ENCODE measurements around the gene PLA2G4B. TPM values are rescaled to one million over a fixed set of nuclear protein-coding genes. Genes with fewer than 3 reads are reported as not detected.

Gene PLA2G4B
- total RNA-seq, 1 donor from 2014 or later = 8.2 TPM

GRCh38 chr15:41866872-41867579, 28.4 kb downstream of the PLA2G4B start:
- Mint-ChIP-seq H3K36me3 (ENCODE audit: low read depth) (no peaks in the 10 kb centered on the region), H3K4me3 (no peak overlapping the region), H3K4me1 (no peaks in the 10 kb centered on the region), H3K27ac (no peak overlapping the region), H3K27me3 (peaks cover 3% of the 10 kb centered on the region), H3K9me3 (no peaks in the 10 kb centered on the region)
- DNase-seq (no peak), ATAC-seq (ENCODE audit: low read depth) (no peak)
- ChIA-PET POLR2A (interaction anchor here (0.6 kb wide), 1 partner anchor 184 kb away, joined by 5 read pairs; no protein-coding TSS in a partner anchor), CTCF (interaction anchor here (0.8 kb wide), 1 partner anchor 59 kb away, joined by 3 read pairs; no protein-coding TSS in a partner anchor)
- intact Hi-C loops (cut with micrococcal nuclease) = no loop called here
- TF ChIP-seq CTCF (IDR thresholded peaks at IDR 0.05) = no peak

- no peak for DNase-seq
- no peak overlapping the region for H3K27ac Mint-ChIP-seq
- H3K4me3 Mint-ChIP-seq = no peak overlapping the region
- no peak for ATAC-seq (ENCODE audit: low read depth)
- no peak for TF ChIP-seq CTCF (IDR thresholded peaks at IDR 0.05)
- H3K27me3 Mint-ChIP-seq = no peaks in the 10 kb centered on the region
- no peaks in the 10 kb centered on the region for H3K4me1 Mint-ChIP-seq
- H3K36me3 Mint-ChIP-seq (ENCODE audit: low read depth) = no peaks in the 10 kb centered on the region
- no peaks in the 10 kb centered on the region for H3K9me3 Mint-ChIP-seq
- intact Hi-C loops (cut with micrococcal nuclease) = no loop called here
- ChIA-PET POLR2A (no interaction called here), CTCF (interaction anchor here (0.5 kb wide), 1 partner anchor 388 kb away, joined by 4 read pairs; no protein-coding TSS in a partner anchor)
Observed at GRCh38 chr15:41868321-41868720, 29.7 kb downstream of the PLA2G4B start.

GRCh38 chr15:41869770-41870688, 31.4 kb downstream of the PLA2G4B start:
- no peaks in the 10 kb centered on the region for H3K9me3 Mint-ChIP-seq
- no peak for ATAC-seq (ENCODE audit: low read depth)
- no peaks in the 10 kb centered on the region for H3K4me1 Mint-ChIP-seq
- CTCF ChIA-PET = no interaction called here
- POLR2A ChIA-PET = no interaction called here
- no peak for DNase-seq
- H3K27ac Mint-ChIP-seq = no peak overlapping the region
- H3K4me3 Mint-ChIP-seq = no peak overlapping the region
- no peaks in the 10 kb centered on the region for H3K36me3 Mint-ChIP-seq (ENCODE audit: low read depth)
- no peak for TF ChIP-seq CTCF (IDR thresholded peaks at IDR 0.05)
- peaks cover 5% of the 10 kb centered on the region for H3K27me3 Mint-ChIP-seq
- intact Hi-C loops (cut with micrococcal nuclease) = no loop called here

- no peaks in the 10 kb centered on the region for H3K9me3 Mint-ChIP-seq
- no peak for ATAC-seq (ENCODE audit: low read depth)
- H3K27me3 Mint-ChIP-seq = peaks cover 7% of the 10 kb centered on the region
- no peak for DNase-seq
- no peak for TF ChIP-seq CTCF (IDR thresholded peaks at IDR 0.05)
- H3K36me3 Mint-ChIP-seq (ENCODE audit: low read depth) = no peaks in the 10 kb centered on the region
- ChIA-PET CTCF (no interaction called here), POLR2A (no interaction called here)
- H3K4me1 Mint-ChIP-seq = peaks cover 4% of the 10 kb centered on the region
- H3K27ac Mint-ChIP-seq = no peak overlapping the region
- intact Hi-C loops (cut with micrococcal nuclease) = no loop called here
- no peak overlapping the region for H3K4me3 Mint-ChIP-seq
Observed at GRCh38 chr15:41870689-41871081, 32.0 kb downstream of the PLA2G4B start.
